Stimulated activated memory B cell treated with anti-CD40 and anti-IgM and Interleukin-4, amounts not matched to agents 10 μg/mL and 1 μg/mL and 100 μg/mL, for 72 hours (primary cell): ENCODE data around the gene ADGRV1.
A peak's percentile ranks its signal among the peaks of the same experiment; 100 is the strongest.
"Not testable (repeated sequence)": the region's sequence is repeated elsewhere in the genome, so short reads cannot be mapped to it uniquely, and the experiment has no call there.

ENCODE experiments used
- ATAC-seq: fragments of 150-1000 bp; cut with Tn5 transposase; 2 replicates; pipeline ENCODE4 v1.10.0; 2021
- H3K27ac Mint-ChIP-seq: one replicate; pipeline ENCODE4 v1.8.0; 2022; ENCODE audit warnings: mild to moderate bottlenecking, mixed read lengths
- H3K27me3 Mint-ChIP-seq: one replicate; pipeline ENCODE4 v1.8.0; 2022; ENCODE audit warnings: mixed read lengths
- H3K36me3 Mint-ChIP-seq: one replicate; pipeline ENCODE4 v1.8.0; 2022; ENCODE audit warnings: mixed read lengths
- H3K4me1 Mint-ChIP-seq: one replicate; pipeline ENCODE4 v1.8.0; 2022; ENCODE audit warnings: mixed read lengths
- H3K4me3 Mint-ChIP-seq: one replicate; pipeline ENCODE4 v1.8.0; 2022; ENCODE audit warnings: mild to moderate bottlenecking, moderate library complexity, mixed read lengths
- H3K9me3 Mint-ChIP-seq: one replicate; pipeline ENCODE4 v1.8.0; 2022; ENCODE audit warnings: mixed read lengths

The ADGRV1 gene

GRCh38 chr5:90909101-90909503 is 350.5 kb downstream of the ADGRV1 start:
- ATAC-seq, result no peak
- H3K9me3 Mint-ChIP-seq, result no peaks in the 10 kb centered on the region
- H3K27me3 Mint-ChIP-seq, result no peaks in the 10 kb centered on the region
- no peaks in the 10 kb centered on the region for H3K4me1 Mint-ChIP-seq
- no peaks in the 10 kb centered on the region for H3K36me3 Mint-ChIP-seq
- H3K27ac Mint-ChIP-seq, result no peak overlapping the region
- H3K4me3 Mint-ChIP-seq, result no peak overlapping the region

GRCh38 chr5:90909940-90910339 is 351.3 kb downstream of the ADGRV1 start:
- Mint-ChIP-seq H3K27ac (no peak overlapping the region), H3K36me3 (no peaks in the 10 kb centered on the region)

GRCh38 chr5:90911169-90911568 is 352.6 kb downstream of the ADGRV1 start:
- ATAC-seq, result no peak
- Mint-ChIP-seq H3K4me1 (no peaks in the 10 kb centered on the region), H3K4me3 (no peak overlapping the region), H3K27ac (no peak overlapping the region), H3K36me3 (no peaks in the 10 kb centered on the region), H3K9me3 (no peaks in the 10 kb centered on the region), H3K27me3 (peaks cover 9% of the 10 kb centered on the region)

More at GRCh38 chr5:90909940-90910339, 351.3 kb downstream of the ADGRV1 start:
- no peak for ATAC-seq
- no peaks in the 10 kb centered on the region for H3K27me3 Mint-ChIP-seq
- no peak overlapping the region for H3K4me3 Mint-ChIP-seq
- H3K4me1 Mint-ChIP-seq, result no peaks in the 10 kb centered on the region
- H3K9me3 Mint-ChIP-seq, result no peaks in the 10 kb centered on the region

GRCh38 chr5:90912476-90912875 is 353.9 kb downstream of the ADGRV1 start:
- Mint-ChIP-seq H3K4me3 (no peak overlapping the region), H3K9me3 (no peaks in the 10 kb centered on the region), H3K36me3 (no peaks in the 10 kb centered on the region), H3K4me1 (no peaks in the 10 kb centered on the region), H3K27ac (no peak overlapping the region), H3K27me3 (peaks cover 9% of the 10 kb centered on the region)
- ATAC-seq, result no peak

- H3K27me3 Mint-ChIP-seq, result peaks cover 9% of the 10 kb centered on the region
- no peaks in the 10 kb centered on the region for H3K36me3 Mint-ChIP-seq
- H3K4me1 Mint-ChIP-seq, result no peaks in the 10 kb centered on the region
- no peak overlapping the region for H3K4me3 Mint-ChIP-seq
- H3K9me3 Mint-ChIP-seq, result no peaks in the 10 kb centered on the region
- no peak overlapping the region for H3K27ac Mint-ChIP-seq
- ATAC-seq, result no peak
These were observed 356.8 kb downstream of the ADGRV1 start for GRCh38 chr5:90915393-90915792.

- Mint-ChIP-seq H3K27me3 (peaks cover 9% of the 10 kb centered on the region), H3K9me3 (no peaks in the 10 kb centered on the region), H3K36me3 (no peaks in the 10 kb centered on the region), H3K4me1 (no peaks in the 10 kb centered on the region), H3K4me3 (no peak overlapping the region), H3K27ac (no peak overlapping the region)
- no peak for ATAC-seq
These were observed 358.6 kb downstream of the ADGRV1 start for GRCh38 chr5:90916947-90917800.

GRCh38 chr5:90917928-90918668 is 359.5 kb downstream of the ADGRV1 start:
- Mint-ChIP-seq H3K27ac (no peak overlapping the region), H3K4me3 (no peak overlapping the region)

GRCh38 chr5:90921418-90921973 is 362.9 kb downstream of the ADGRV1 start:
- no peaks in the 10 kb centered on the region for H3K36me3 Mint-ChIP-seq
- H3K4me3 Mint-ChIP-seq, result no peak overlapping the region
- H3K4me1 Mint-ChIP-seq, result no peaks in the 10 kb centered on the region
- no peak overlapping the region for H3K27ac Mint-ChIP-seq
- peak; percentile 27 for ATAC-seq
- no peaks in the 10 kb centered on the region for H3K9me3 Mint-ChIP-seq
- no peaks in the 10 kb centered on the region for H3K27me3 Mint-ChIP-seq

More at GRCh38 chr5:90917928-90918668, 359.5 kb downstream of the ADGRV1 start:
- Mint-ChIP-seq H3K27me3 (peaks cover 9% of the 10 kb centered on the region), H3K9me3 (no peaks in the 10 kb centered on the region), H3K4me1 (no peaks in the 10 kb centered on the region), H3K36me3 (no peaks in the 10 kb centered on the region)
- ATAC-seq, result no peak

- H3K27me3 Mint-ChIP-seq, H3K9me3 Mint-ChIP-seq, H3K4me3 Mint-ChIP-seq, ATAC-seq, H3K27ac Mint-ChIP-seq, H3K4me1 Mint-ChIP-seq, H3K36me3 Mint-ChIP-seq: not testable (repeated sequence)
These were observed 365.6 kb downstream of the ADGRV1 start for GRCh38 chr5:90924222-90924621.

- H3K4me3 Mint-ChIP-seq, ATAC-seq, H3K4me1 Mint-ChIP-seq, H3K27ac Mint-ChIP-seq, H3K9me3 Mint-ChIP-seq, H3K36me3 Mint-ChIP-seq, H3K27me3 Mint-ChIP-seq: not testable (repeated sequence)
These were observed 370.6 kb downstream of the ADGRV1 start for GRCh38 chr5:90929013-90929839.

- Mint-ChIP-seq H3K36me3 (no peaks in the 10 kb centered on the region), H3K27me3 (peaks cover 9% of the 10 kb centered on the region), H3K27ac (no peak overlapping the region), H3K4me1 (no peaks in the 10 kb centered on the region), H3K4me3 (no peak overlapping the region), H3K9me3 (peaks cover 3% of the 10 kb centered on the region)
- no peak for ATAC-seq
These were observed 371.5 kb downstream of the ADGRV1 start for GRCh38 chr5:90930062-90930461.

- ATAC-seq, result no peak
- Mint-ChIP-seq H3K4me3 (no peak overlapping the region), H3K27me3 (peaks cover 9% of the 10 kb centered on the region), H3K4me1 (no peaks in the 10 kb centered on the region), H3K27ac (no peak overlapping the region), H3K9me3 (peaks cover 3% of the 10 kb centered on the region), H3K36me3 (no peaks in the 10 kb centered on the region)
These were observed 372.3 kb downstream of the ADGRV1 start for GRCh38 chr5:90930756-90931431.

- Mint-ChIP-seq H3K27ac (no peak overlapping the region), H3K9me3 (peaks cover 3% of the 10 kb centered on the region), H3K4me1 (no peaks in the 10 kb centered on the region), H3K27me3 (peaks cover 9% of the 10 kb centered on the region), H3K4me3 (no peak overlapping the region), H3K36me3 (no peaks in the 10 kb centered on the region)
- no peak for ATAC-seq
These were observed 373.6 kb downstream of the ADGRV1 start for GRCh38 chr5:90932052-90932699.

GRCh38 chr5:90933298-90933697 is 374.7 kb downstream of the ADGRV1 start:
- no peak for ATAC-seq
- H3K9me3 Mint-ChIP-seq, result peaks cover 3% of the 10 kb centered on the region
- H3K36me3 Mint-ChIP-seq, result no peaks in the 10 kb centered on the region
- H3K4me1 Mint-ChIP-seq, result no peaks in the 10 kb centered on the region
- H3K27ac Mint-ChIP-seq, result no peak overlapping the region
- no peak overlapping the region for H3K4me3 Mint-ChIP-seq
- peaks cover 9% of the 10 kb centered on the region for H3K27me3 Mint-ChIP-seq
